ENCODE data around the gene RTTN.
A peak's percentile ranks its signal among the peaks of the same experiment; 100 is the strongest.
"Not testable (repeated sequence)": the region's sequence is repeated elsewhere in the genome, so short reads cannot be mapped to it uniquely, and the experiment has no call there.

Gene RTTN

DNA sequence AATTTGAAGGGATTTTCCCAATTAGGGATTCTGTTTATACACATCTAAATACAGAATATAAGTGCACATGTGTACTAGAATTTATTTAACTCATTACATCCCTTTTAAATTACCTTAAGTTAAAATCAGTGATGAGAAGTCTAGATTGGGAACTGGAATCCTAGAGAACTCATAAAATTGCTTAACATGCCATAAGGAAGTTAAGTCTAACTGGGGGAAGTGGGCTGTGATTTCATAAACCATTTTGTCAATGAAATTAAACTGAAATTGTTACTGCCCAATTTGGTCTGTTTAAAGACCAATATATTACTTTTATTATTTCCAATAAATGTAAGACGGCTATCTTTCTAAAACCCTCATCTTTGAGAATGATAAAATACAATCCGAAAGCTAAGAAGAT, 185.5 kb downstream of the RTTN start:
- DNase-seq, result no peak

DNA sequence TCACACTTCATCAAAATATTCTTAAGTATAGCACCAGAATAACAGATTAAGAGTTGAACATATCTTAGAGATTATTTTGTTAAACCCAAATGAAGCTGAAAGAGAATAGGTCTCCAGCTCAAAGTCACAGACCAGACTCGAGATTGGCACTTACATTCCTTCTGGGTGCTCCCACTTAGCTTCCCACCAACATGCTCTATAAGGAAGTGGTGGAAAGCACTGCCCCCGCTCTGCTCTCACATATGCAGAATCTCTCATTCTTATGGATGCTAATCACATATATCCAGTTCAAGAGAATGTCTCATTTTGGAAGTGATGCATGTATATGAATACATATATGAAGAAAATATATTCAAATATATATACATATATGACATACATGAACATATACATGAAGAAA, 186.4 kb downstream of the RTTN start:
- DNase-seq, result no peak

DNA sequence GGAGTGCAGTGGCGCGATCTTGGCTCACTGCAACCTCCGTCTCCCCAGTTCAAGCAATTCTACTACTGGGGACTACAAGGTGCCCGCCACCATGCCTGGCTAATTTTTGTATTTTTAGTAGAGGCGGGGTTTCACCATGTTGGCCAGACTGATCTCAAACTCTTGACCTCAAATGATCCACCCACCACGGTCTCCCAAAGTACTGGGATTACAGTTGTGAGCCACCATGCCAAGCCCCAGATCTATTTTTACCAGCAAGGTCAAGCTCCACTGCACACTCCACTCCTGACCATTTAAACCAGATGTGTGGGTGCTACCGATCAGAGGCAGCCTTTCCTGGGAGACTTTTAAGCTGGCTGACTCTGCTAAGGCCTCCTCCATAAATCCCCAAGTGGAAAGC, 190.4 kb downstream of the RTTN start:
- no peak for DNase-seq

DNA sequence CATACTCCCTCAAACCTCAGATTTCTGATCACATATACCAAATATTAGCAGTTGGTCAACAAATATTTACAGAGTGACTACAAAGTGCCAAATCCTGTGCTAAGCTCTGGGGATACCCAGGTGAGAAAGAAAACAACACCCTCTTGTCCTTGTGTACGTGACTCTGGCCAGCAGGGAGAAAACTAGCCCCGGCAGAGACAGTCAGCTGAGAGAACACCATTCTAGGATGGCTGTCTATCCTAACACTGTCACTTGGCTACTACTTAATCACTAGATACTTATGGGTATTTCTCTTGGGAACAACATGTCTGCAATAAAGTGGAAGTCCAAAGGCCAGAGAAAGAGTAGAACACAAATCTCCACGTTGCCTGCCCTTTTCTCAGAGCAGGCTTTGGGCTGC, 199.9 kb downstream of the RTTN start:
- no peak for DNase-seq

DNA sequence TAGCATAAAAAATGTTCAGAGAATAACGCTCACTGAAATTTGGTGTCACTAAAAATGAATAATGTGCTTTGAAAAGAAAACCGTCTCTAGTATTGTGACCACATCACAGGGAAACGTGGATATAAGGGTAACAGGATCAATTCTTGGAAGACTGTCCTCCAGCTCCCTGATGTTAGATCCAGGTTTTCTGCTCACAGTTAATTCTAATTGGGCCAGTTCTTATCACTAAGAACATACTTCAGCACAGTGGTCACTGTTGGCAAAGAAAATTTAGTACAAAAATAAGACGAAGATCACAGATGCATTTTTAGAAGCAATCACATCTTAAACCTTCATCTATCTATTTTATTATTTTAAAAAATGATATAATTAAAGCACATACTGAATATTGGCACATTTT, 200.8 kb downstream of the RTTN start:
- DNase-seq, result no peak

DNA sequence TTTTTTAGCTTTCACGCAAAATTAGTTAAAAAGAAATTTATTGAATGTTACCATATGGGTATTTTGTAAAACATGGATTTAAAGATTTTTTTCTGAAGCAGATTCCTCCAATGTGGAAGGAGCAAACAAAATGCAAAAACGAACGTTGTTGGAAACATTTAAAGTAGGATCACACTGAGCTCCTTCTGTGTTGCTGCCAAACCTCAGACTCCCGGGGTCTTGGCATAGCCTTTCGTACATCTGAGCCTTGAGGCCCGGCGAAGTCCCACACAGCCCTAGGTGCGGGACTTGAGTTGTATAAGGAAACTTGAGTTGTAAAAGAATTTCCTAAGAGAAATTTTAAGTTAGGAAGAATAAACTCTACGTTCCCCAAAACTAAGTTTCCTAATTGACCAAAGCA, 205.8 kb downstream of the RTTN start:
- no peak for DNase-seq

DNA sequence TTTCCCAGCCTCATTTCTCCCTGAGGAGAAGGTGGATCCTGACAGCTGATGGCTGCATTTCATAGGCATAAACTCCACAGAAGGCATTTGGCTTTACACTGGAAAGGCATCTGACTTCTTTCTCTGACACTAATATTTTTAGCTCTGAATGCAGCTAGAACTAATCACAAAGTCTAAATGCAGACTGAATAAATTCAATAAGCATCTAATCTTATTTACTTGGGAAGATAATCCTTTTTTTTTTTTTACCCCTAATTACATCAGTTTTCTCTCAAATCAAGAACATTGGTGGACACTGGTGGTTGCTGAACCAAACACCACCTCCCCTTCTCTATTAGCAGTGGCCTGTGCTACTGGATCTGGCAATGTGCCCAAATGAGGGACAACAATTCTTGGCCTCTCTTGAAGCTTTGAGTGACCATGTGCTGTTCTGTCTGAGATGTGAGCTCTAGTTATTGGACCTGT, 206.9 kb downstream of the RTTN start:
- DNase-seq, result no peak

DNA sequence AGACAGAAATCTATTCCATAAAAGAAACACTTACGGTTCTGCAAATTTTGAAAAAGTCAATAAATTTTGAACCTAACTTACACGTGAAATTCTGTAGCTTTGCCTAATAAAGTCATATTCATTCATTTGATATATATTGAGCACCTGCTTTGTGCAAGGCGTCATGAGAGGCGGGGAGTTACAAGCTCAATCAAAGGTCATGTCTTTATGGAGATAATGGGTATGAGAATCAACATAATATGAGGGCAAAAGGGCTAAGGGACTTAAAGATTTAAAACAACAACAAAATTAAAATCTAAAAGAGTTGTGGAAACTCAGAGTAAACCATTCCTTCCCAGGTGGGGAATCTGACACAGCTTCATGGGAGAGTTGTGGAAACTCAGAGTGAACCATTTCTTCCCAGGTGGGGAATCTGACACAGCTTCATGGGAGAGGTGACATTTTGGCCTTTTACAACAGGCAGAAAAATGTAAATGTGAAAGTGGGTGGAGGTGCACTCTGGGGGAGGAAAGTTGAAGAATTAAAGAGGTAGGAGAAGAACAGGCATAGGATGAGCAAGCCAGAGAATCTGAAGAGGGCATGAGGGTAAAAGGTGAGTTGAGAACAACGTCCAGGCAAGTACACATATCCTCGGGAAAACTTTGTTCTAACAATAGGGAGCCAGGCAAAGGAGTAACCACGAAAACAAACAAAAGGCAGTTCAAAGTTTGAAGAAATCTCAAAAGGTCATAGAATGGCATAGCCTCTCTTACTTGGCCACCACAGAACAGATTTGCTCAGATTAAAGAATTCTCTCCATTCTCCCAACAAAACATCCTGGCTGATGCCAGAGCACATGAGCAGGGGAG, 208.3 kb downstream of the RTTN start:
- DNase-seq, result no peak

DNA sequence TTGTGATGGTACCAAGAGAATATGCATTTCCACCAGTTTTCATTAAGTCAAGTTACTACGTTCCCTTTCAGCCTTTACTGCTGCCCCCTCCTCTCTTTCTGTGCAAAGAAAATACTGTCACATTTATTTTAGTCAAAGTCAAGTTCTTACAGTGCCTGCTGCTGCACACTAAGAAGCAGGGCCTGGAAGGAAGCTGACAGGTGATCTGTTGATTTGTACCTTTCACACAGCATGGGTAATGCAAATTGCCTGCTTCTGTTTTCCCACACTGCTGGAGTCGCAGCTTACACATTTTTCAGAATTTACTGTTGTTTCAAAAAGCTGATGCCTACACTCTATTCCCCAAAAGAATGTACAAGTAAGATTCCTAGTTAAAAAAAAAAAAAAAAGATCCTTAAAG, 209.1 kb downstream of the RTTN start:
- DNase-seq, result no peak

DNA sequence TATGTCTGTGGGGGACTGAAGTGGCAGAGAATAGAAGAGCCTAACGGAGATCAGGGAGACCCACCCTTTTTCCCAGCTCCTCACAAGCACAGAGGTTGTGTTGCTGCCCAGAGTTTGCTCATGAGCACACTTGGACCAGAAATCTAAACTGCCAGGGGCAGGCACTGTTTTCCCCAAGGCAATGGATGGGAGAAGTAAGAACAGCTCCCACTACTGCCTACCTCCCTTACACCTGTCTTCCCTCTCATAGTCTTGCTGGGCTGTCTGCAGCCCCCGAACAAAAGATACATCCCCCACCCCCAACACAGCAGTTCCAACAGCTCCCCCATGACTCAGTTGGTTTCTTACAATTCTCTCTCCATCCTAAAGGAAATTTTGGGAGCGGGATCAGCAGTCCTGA, 209.7 kb downstream of the RTTN start:
- DNase-seq, result no peak

DNA sequence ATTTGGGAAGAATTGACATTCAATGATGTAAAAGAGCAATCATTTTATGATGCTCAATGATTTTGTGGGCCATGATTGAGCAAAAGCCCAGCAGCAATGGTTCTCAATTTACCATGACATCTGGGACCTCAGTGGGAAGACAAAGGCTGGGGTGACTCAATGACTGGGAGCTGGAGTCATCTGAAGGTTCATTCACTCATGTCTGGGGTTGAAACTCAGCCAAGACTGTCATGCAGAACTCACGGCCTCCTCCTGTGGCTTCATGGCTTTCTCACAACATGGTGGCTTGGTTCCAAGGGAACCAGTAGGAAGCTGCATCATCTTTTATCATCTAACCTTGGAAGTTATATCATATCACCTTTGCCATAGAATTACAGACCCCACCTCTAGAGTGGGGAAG, 212.7 kb downstream of the RTTN start:
- no peak for DNase-seq

DNA sequence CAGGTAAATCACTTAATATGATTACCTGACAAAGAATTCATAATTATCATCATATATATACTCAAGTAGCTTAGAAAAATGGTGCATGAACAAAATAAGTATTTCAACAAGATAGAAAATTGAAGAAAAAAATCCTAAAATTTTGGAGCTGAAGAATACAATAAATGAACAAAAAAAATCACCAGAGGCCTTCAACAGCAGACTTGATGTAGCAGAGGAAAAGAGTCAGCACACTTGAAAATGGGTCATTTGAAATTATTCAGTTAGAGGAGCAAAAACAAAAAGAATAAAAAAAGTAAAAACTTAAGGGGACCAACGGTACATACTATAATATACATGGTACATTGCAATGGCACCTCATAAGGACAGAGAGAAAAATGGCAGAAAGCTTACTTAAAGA, 217.6 kb downstream of the RTTN start:
- DNase-seq, result no peak

DNA sequence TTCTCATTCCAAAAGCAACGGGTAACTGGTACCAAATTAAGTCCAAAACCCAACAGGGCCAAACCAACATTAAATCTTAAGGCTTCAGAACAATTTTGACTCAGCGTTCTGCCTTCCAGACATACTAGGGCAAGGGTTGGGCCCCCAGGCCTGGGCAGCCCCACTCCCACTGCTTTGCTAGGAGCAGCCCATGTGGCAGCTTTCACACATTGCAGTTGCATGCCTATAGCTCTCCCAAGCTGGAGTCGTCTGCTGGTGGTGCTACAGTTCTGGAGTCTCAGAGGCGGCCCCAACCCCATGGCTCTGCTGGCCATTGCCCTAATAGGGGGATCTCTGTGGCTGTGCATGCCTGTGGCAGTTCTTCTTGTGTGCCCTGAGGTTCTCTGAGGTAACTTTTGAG, 220.2 kb downstream of the RTTN start:
- DNase-seq, result no peak

DNA sequence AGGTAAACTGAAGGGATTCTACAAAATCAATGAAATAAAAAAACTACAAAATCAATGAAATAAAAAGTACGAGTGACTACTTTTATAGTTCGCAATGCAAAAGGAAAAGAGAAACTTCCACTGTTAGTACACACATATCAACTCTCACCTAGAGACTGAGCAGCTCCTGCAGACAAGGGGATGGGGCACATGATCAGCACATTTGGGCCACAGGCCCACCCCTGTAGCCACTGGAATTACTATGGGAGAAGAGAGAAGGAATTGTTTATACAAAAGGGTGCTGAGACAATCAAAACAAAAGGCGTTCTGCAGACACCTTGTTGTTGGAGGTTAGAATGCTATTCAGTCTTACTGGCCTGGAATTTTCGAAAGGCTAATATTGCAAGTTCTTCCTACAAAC, 223.1 kb downstream of the RTTN start:
- DNase-seq, result no peak

DNA sequence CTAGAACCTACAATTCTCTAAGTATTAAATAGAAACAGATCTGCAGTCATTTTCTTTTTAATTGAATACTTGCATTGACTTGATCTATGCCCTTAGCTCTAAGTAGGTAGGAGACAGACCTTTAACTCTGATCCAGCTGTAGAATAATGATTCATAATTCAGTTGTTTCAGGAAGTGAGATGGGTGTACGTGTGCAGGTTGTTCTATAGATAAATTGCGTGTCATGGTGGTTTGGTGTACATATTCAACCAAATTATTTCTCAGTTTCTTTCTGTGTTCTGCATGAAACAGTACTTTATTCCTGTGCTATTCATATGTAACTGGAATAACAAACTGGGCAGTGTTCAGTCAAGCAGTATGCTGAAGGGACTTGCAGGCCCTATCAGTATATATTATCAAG, 223.5 kb downstream of the RTTN start:
- DNase-seq, result no peak

DNA sequence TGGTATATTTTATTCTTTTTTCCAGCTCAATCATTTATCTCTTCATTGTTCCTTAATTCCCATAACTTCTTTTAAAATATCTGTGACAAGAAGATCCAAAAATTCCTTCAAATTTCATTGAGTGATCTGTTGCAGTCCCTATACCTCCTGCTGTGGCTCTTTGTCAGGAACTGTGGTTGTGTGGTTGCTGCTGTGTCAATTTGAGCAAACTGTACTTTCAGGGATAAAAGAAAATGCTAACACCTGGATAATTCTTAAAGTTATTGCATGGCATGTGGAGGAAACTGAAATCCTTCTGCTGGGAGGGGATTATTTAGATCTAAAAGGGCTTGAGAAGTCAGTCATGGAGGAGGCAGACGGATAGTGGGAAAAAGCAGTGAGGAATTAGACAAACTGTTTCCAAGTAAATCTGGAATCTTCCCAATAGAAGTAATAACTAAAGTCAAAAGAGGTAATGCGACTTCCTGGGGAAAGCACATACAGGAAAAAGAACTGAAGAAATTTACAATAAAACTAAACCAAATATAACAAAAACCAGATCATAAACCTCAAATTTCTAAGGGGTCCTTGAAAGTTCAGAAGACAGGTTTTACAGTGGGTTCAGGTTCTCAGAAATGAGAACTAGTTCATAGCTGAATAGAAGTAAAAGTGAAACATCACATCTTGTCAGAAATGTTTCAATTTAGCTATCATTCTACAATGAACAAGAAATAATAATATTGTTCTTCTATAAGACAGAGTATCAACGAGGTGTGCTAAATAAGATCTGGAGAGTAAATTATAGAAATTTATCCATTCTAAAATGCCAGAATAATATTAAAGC, 224.3 kb downstream of the RTTN start:
- no peak for DNase-seq

DNA sequence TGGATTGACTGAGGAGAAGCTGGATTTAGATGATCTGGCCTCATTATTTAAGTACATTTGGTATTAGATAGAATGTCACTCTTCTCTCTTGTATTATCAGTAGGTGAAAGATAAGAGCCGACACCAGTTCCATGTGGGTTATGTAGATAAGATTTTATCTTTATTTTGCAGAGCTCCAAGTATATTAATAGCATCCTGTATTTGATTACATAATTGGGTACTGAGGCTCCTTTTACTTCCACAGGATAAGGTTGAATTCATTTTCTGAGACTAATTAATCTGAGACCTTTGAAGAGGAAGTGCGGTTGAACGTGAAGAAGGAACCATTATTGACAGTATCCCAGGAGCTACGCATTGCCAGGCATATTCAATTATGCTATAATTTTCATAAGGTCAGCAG, 225.0 kb downstream of the RTTN start:
- DNase-seq, result no peak

DNA sequence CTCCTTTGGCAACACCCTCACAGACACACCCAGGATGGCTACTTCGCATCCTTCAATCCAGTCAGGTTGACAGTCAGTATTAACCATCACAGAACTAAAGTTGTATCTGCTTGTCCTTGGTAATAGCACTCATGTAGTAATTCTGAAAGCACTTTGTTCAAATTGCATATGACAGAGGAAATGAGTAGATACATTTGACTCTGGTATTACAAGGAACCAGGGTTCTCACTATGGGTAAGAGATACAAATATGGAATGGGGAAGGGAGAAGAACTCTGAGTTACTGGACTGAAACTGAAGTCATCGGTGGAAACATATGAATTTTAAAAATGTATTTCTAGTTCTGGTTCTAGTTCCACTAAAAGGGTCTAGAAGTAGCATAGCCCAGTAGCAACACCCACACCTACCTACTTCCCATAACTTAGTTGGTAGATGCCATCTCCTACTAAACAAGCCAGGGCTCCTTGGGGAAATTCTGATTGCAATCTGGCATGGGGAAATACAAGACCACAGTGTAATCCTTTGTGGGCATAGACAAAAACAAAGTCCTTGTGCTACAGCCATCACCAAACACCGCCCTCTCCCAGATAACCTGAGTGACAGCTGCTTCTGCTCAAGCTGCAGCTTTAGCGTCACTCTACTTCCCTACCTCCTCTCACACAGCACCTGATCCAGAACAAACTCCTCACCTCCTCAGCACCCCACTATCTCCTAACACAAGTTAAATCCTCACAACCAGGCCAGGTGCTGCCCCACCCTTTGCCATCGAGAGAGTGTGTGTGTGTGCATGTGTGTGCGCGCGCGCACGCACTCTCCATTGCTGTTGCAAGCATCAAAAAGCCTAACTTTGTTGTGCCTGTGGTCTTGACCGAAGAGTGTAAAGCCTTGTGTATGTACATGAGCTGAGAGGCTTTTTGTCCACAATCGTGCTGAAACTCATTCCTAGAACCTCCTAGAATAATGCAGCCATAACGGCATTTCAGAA, 226.5 kb downstream of the RTTN start:
- peak in 1 of 2 experiments; percentile 33 for DNase-seq

DNA sequence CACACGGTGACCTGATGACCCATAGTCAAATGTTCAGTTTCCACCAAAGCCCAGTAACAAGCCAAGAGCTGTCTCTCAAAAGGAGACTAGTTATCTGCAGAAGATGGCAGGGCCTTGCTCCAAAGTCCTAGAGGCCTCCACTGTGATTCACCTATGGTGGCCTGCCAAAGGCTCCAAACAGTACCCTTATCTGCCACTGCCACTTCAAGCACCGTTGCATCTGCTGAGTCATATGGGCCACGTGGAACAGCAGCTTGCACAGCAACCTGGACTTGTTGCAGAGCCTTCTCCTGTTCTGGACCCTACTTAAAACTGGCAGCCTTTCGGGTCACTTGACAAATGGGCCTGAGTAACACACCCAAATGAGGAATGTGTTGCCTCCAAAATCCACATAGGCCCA, 230.2 kb downstream of the RTTN start:
- DNase-seq, result not testable (repeated sequence)

DNA sequence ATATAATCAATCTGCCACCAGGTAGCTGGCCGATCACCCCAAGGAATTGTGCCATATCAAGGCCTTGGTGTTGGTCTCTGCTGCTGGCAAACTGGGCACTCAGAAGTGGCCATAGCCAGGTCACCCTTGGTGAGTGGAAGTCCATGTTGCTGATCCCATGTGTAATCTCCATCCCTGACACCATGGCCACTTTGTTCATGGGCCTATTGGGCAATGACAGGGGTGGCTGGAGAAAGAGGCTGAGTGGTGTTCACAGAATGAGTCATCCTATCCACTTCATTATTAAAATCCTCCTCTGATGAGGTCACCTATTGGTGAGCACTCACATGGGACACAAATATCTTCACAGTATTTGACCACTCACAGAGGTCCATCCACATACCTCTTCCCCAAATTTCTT, 231.1 kb downstream of the RTTN start:
- no peak for DNase-seq

DNA sequence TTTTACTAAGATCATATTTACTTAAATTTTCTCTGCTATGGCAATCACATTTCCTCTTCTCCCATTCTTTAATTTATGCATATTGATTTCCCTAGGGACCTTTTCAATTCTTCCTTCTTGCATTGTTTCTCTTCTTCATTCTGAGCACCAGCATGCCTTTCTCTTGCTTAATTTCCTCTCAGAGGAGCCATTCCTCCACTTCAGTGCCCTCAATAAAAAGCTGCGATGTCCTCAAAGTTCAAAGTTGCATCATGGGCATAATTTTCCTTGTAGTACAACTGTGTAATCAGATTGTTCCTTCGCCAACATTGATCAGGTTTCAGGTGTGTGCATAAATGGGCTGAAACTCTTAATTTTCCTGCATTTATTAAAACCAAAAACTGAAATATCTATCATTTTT, 236.0 kb downstream of the RTTN start:
- DNase-seq, result no peak

DNA sequence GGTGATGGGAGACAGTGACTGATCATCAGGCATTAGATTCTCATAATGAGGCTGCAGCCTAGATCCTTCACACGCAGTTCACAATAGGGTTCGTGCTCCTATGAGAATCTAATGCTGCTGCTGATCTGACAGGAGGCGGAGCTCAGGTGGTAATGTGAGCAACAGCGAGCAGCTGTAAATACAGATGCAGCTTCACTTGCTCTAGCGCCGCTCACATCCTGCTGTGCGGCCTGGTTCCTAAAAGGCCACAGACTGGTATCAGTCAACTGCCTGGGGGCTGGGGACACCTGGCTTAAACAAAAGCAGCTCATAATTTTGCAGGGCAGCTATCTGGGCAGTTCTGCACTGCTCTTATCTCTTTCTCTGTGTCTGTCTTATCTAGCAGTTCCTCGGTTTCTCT, 237.4 kb downstream of the RTTN start:
- DNase-seq, result peak; percentile 41 to 53

DNA sequence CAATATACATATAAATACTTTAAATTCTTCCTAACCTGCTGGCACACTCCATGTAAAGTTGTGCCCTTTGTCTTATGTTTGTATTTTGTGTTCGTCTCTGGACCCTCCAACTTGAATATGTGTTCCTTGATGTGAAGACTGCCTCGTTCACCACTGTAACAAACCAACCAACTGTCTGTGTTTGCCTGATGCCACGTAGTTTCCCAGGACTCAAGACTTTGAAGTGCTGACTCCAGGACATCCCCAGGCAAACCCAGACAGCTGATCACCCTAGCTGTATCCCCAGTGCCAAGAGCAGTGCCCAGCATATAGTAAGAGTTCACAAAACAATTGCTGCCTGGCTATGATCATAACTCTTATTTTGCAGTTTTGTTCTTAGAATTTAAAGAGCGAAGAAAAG, 242.3 kb downstream of the RTTN start:
- no peak for DNase-seq

All from activated T-cell treated with anti-CD3 and anti-CD28 coated beads, Interleukin-2, amount 50 U/mL, for 48 hours (primary cell).